NOMO-1 treated with DMSO at 0.1 percent for 48 hours (cell line): ENCODE results near the gene EVC2.

Experiments used
- DNase-seq: peaks from one replicate; lab custom pipeline; 2025; ENCODE audit not compliant: unreplicated experiment; lab: John Stamatoyannopoulos, UW

Gene EVC2

GRCh38 chr4:5678977-5679376 lies 29.4 kb downstream of the EVC2 start:
- DNase-seq: no peak

DNA sequence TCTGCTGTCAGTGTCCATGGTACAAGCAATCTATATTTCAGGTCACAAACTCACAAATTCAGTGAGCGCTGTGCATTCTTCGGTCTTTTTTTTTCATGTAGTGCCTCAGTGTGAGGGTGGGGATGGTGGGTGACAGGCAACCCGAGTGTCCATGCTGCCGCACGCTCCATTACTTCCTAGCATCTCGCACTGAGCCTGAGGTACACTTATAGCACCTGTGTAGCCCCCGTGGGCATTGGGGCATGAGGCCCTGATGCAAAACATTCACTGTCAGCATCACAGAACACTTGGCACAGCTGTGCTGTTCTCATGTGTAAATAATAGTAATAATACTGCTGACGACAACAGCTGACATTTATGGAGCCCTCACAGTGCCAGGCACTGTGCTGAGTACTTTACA lies 31.6 kb downstream of the EVC2 start:
- no peak for DNase-seq

DNA sequence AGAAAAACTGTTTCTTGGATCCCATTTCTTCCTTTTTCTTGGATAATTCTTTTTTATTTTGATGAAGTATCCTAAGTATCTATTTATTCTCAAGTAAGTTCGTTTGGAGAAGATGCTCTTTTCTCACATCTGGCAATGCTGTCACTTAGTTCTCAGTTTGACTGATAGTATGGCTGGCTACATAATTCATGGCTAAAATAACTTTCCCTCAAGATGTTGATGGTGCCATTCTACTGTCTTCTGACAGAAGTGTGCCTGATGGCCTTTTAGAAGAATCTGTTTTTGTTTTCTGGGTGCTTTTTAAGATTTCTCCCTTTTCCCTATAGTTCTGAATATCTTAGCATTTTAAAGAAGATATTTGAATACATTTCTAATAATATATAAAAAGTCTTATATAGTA lies 41.6 kb downstream of the EVC2 start:
- no peak for DNase-seq

DNA sequence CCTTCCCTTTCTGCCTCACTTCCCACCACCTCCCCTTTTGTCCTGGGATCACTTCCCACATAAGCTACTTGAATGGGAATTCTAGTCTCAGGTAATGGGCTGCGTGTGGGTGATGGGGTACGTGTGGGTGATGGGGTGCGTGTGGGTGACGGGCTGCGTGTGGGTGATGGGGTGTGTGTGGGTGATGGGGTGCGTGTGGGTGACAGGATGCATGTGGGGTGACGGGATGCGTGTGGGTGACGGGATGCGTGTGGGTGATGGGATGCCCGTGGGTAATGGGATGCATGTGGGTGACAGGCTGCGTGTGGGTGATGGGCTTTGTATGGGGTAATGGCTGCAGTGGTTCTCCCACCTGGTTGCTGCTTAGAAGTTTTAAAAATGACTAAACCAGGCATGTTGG lies 43.6 kb downstream of the EVC2 start:
- no peak for DNase-seq

- DNase-seq: no peak
Measured at GRCh38 chr4:5662555-5662954, 45.8 kb downstream of the EVC2 start.

GRCh38 chr4:5661237-5661636 lies 47.1 kb downstream of the EVC2 start:
- DNase-seq: no peak

DNA sequence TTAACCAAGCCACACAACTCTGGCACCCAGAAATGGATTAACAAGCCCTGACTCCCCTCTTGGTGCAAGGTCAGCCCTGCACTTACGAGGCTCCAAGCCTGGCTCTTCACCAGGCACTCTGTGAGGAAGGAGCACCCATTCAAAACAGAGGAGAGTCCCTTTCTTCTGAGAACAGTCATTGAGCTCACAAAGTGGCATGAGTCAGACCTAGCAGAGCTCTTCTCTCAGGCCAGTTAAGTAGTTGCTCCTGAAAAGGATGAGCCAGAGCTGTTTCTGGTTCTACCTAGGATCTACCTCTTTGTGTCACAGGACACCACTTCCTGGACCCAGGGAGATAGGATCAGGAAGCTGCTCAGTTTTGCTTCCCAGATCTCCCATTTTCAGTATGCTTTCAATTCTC lies 48.2 kb downstream of the EVC2 start:
- no peak for DNase-seq

GRCh38 chr4:5658974-5659373 lies 49.4 kb downstream of the EVC2 start:
- no peak for DNase-seq

DNA sequence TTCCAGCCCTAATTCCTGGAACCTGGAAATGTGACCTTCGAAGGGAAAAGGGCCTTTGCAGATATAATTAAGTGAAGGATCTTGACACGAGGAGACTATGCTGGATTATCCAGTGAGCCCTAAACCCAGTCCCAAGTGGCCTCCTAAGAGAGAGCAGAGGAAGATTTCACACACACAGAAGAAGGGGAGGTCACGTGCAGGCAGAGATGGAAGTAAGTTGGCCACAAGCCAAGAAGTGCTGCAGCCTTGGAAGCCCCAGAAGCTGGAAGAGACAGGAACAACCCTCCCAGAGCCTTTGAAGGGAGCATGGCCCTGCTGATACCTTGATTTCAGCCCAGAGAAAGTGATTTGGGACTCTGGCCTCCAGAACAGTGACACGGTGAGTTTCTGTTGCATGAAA lies 51.9 kb downstream of the EVC2 start:
- no peak for DNase-seq

GRCh38 chr4:5654791-5655190 lies 53.6 kb downstream of the EVC2 start:
- no peak for DNase-seq

GRCh38 chr4:5651089-5651488 lies 57.3 kb downstream of the EVC2 start:
- DNase-seq: no peak

DNA sequence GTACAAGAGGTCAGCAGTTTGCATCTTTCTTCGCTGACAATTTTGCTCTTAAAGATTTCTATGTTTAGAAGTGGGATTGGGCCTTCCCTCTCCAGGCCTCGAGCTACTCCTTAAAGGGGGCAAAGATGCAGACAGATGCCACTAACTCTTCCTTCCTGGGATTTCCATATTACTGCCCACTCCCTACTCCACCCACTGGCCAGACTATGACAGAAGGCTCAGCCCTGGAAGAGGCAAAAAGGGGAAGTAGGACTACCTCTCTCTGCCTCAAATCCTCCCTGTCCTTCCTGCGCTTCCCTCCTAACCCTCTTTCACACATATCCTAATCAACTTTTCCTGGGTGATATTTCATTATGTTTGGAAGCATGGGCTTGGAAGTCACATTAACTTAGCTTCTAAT lies 58.3 kb downstream of the EVC2 start:
- no peak for DNase-seq

DNA sequence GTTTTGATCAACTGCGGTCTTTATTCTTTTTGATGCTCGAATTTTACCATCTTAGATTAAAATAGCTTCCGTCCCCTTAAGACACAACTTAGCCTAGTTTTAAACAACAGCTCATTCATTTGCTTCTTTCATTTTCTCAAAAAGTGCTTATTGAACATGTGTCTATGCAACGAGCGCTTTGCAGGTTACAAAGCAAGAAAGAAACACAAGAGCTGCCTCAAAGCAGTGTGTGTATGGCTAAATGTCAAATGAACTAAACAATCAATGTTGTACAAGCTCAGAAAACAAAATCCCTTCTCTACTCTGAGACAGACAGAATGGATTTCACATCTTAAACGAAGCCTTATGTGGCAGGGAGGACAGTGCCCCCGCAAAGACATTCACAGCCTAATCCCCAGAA lies 61.0 kb downstream of the EVC2 start:
- no peak for DNase-seq

- DNase-seq: no peak
Measured at GRCh38 chr4:5640096-5640495, 68.3 kb downstream of the EVC2 start.

GRCh38 chr4:5639556-5639955 lies 68.8 kb downstream of the EVC2 start:
- DNase-seq: no peak

DNA sequence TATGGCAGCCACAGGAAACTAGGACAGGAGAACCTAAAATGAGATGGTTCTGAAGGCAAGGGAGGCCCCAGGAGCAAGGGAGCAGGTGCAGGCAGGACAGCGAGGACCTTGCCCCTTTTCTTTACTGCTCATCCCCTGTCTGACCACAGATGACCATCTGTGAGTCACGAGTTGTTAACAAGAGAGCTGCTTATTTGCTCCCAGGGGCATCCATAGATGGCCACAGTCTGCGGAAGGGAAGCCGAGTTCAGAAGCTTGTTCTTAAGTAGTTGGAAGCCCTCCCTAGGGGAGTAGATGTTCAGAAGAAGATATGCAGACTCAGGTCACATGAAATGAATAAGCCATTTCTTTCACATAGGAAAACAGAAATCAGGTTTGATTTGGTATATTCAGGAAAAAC lies 69.4 kb downstream of the EVC2 start:
- DNase-seq: no peak

- no peak for DNase-seq
Measured at GRCh38 chr4:5638316-5638715, 70.0 kb downstream of the EVC2 start.

DNA sequence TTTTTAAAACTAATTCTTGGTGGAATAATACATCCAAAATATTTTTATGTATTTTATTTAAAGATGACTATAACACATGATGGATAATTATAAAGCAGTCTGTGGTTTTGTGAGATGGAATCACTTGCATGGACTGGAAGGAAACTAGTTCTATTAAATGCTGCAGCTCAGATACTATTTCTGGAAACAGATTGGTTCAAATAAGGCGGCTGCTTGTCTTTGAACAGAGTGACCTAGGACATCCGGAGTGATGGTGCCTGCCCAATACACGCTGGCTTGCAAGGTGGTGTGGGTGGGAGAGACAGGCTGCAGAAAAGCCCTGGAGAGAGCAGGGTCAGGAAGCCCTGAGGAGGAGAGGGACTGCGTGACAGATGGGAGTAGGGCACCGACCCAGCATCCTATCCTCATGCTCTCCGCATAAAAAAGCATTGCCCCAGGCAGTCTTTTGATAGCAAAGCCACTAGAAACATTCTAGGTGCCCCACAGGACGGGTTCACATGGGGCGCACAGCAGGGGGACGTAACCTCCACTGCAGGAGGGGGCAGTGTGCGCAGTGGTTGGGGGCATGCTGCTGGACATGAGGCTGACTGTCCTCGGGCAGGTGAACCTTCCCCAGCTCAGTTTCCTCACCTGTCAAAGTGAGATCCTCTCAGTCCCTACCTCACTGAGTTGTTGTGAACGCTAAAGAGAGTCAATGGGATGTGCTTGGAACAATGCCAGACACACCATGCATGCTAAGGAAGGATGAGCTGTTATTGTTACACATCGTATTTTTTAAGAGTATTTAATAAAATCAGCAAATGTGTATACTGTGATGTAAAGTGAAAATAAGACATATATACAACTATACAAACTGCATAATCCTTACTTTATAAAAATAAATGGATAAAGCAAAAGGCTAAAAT lies 71.3 kb downstream of the EVC2 start:
- no peak for DNase-seq

GRCh38 chr4:5635826-5636195 lies 72.5 kb downstream of the EVC2 start:
- no peak for DNase-seq

DNA sequence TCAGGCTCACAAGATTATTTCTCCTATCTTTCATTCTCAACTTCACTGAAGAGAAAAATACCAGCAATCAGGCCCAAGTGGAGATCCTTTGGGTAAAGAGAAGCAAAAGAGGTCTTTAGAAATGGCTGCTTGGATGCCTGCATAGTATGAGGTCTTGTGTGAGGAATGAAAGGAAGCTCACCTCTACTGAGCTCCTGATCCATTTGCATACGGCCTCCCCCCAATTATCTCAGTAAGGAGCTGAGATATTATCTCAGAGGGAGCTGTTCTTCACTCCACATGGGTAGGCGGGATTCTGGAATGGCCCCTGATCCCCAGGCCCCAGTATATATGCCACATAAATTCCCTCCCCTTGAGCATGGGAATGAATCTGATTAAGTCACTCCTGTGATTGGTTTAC lies 75.8 kb downstream of the EVC2 start:
- no peak for DNase-seq

- DNase-seq: no peak
Measured at GRCh38 chr4:5632066-5632440, 76.3 kb downstream of the EVC2 start.

- DNase-seq: no peak
Measured at GRCh38 chr4:5631352-5632065, 76.8 kb downstream of the EVC2 start.

GRCh38 chr4:5630762-5631161 lies 77.6 kb downstream of the EVC2 start:
- no peak for DNase-seq
